Right cardiac atrium (tissue), 5 donors: ENCODE results near the gene NDUFB10. TPM values are rescaled to one million over a fixed set of nuclear protein-coding genes. Genes with fewer than 3 reads are reported as not detected.
"Not testable (repeated sequence)": the region's sequence is repeated elsewhere in the genome, so short reads cannot be mapped to it uniquely, and the experiment has no call there.

Experiments used
- ATAC-seq, 2 donors: fragments of 200-7000 bp; cut with Tn5 transposase; one replicate each; pipeline versions ENCODE4 v1.8.0 to v1.9.1; 2020; ENCODE audit warnings: moderate library complexity in 2 of 2, mild to moderate bottlenecking in 1 of 2
- DNase-seq, 3 donors: peaks; one replicate each; pipeline ENCODE4 v3.0.0-alpha.2; 2020
- H3K27ac ChIP-seq: one replicate; pipeline ENCODE4 v1.5.1; 2013; ENCODE audit warnings: mild to moderate bottlenecking, low read length, control low read depth, moderate library complexity
- H3K27me3 ChIP-seq: one replicate; pipeline ENCODE4 v1.6.1; 2013; ENCODE audit not compliant: control insufficient read depth, insufficient read depth
- H3K4me1 ChIP-seq: one replicate; pipeline ENCODE4 v1.6.1; 2013; ENCODE audit warnings: low read length; ENCODE audit not compliant: control insufficient read depth, insufficient read depth
- H3K4me3 ChIP-seq: one replicate; pipeline ENCODE4 v1.5.1; 2013; ENCODE audit warnings: low read length, control low read depth
- H3K9me3 ChIP-seq: one replicate; pipeline ENCODE4 v1.6.1; 2013; ENCODE audit warnings: low read length; ENCODE audit not compliant: control insufficient read depth
- WGBS: extraction: QIAGEN DNeasy Blood & Tissue Kit; methylation state at CpG from one replicate; pipeline ENCODE4 v1.1.7; 2013; 5-methylcytosine and 5-hydroxymethylcytosine counted together
- intact Hi-C, 4 donors: fragments of 100-400 bp; cut with DNase I; formaldehyde crosslinking; loops; one replicate each; pipeline versions ENCODE4 v1.11.0 to v1.14.0; 2022 to 2023
- polyA plus RNA-seq: library from polyadenylated mRNA; stranded (reverse); fragments of 200-250 nt; gene quantifications from one replicate; pipeline ENCODE4 v1.2.3, GENCODE V29; 2013
- total RNA-seq, 4 donors: library from RNA; stranded (reverse); fragmentation: NEBNext Ultra II Directional; extraction: Animal tissue kit (Norgen Biotek cat#: 25700); gene quantifications; one replicate each; pipeline ENCODE4 v1.2.1, GENCODE V29; 2021
- donor health status: healthy with polysubstance abuse.
- donor health status: DM: no; HTN: yes; CAD: no.
- donor health status: DM: no; HTN: no; CAD: no.
- donor health status: DM: no; HTN: yes; CAD: no; lungs with severe emphysema.
- donor health status: DM: yes; HTN: yes; CAD: no.

The NDUFB10 gene
- total and polyA plus RNA-seq, 5 donors = 397 to 1,316 (median 478) TPM

DNA sequence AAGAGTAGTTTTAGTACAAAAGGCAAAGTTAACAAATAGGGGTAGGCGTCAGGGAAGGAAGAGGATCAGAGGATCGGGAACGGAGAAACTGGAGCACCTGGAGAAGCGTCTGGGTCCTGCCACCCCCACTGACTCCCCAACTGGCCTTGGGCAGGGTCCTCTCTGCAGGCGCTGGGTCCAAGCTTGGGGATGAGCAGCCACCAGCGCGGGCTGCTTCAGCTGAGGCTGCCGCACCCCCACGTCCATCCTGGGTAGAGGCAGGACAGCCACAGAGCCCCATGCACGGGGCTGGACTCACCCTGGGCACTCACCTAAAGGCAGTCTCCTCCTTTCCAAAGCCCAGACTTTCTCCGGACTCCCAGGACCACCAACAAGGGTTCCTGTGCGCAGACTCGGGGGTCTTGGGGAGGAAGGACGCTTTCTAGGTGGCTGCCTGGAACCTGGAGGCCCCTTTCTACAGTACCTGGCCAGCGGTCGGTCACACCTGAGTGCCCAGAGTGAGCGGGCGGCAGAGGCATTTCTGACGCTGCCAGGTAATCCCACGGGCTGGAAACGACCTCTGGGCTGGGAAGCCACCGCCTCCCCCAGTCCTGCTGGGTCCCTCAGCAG, 42.2 kb upstream of the NDUFB10 start:
- ATAC-seq = no peak
- H3K9me3 ChIP-seq = no peaks in the 10 kb centered on the region
- H3K27me3 ChIP-seq = no peaks in the 10 kb centered on the region
- no peak overlapping the region for H3K27ac ChIP-seq
- no peaks in the 10 kb centered on the region for H3K4me1 ChIP-seq
- no peak overlapping the region for H3K4me3 ChIP-seq
- intact Hi-C loops = no loop called here
- peak in 1 of 3 donors; percentile 16 for DNase-seq
- 6% methylated on average over 22 of the region's 22 CpGs for WGBS

DNA sequence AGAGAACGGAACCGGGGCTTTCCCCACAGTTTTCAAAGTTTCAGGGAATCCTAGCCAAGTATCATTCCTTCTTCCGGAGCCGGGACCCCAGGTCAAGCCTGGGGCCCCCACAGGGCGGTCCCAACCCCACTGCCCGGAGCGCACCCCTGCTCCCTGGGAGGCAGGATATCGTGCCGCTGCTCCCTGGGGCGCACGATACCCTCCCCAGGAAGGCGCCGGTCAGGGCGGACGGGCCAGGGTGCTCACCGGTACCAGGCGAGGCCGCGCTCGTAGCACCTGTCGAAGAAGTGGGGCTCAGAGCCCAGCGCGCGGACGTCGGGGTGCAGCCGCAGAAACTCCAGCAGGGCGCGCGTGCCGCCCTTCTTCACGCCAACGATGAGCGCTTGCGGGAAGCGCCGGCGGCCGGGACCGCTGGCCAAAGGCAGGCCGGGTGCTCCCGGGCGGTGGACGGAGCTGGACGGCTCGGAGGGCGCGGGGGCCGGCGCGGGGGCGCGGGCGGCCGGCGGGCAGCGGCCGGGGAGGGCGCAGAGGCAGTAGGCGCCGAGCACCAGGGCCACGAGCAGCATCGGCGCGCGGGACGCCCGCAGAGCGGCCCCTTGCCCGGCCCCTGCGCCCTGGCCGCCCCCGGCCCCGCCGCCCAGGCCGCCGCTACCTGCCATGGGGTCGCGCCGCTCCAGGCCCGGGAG, 41.5 kb upstream of the NDUFB10 start:
- Histone ChIP-seq H3K4me1 (no peaks in the 10 kb centered on the region), H3K9me3 (no peaks in the 10 kb centered on the region), H3K4me3 (peak overlapping the region; percentile 2), H3K27me3 (no peaks in the 10 kb centered on the region), H3K27ac (no peak overlapping the region)
- intact Hi-C loops = no loop called here
- ATAC-seq (no peak), DNase-seq (peak in 1 of 3 donors; percentile 13)
- WGBS = 2% methylated on average over 79 of the region's 81 CpGs

DNA sequence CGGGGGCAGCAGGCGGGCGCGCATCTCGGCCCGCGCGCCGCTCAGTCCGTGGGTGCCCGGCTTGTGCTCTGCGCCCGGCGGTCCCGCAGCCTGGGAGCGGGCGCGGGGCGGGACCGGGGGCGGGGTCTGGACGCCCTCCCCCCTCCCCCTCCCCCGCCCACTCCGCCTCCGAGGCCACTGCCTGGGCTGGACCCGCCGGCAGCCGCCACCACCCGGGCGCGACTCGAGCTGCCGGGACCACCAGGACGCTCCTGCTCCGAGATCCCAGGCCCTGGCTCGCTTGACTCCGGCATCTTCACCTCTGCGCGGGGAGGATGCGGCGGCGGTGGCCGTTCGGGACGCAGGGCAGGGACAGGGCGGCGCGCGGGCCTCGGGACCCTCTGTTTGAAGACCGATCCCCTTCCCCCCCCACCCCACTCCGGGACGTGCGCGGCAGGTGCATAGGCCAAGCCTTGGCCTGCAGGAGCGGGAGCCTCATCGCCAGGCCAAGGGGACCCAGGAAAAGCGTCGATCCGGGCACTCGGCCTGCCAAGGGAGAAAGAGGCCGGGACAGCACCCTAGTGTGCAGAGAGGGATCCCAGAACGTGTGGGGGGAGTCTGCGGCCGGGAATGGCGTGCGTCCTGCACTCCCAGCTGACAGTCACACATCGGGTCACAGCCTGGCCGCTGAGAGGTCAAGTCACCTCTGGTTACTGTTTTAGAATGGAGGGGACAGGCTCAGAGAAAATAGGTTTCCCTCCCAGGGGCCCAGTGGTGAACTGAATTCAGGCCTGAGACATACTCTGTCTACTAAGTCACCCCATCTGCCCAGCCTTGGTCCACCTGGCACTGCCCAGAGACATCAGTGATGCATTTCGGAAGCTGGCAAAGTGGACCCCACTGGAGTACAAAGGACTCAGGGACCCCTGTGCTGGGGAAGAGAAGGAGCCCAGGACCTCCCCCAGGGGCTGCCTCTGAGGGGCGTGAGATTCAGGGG, 40.7 kb upstream of the NDUFB10 start, which contains the start of gene HS3ST6:
HS3ST6 (minus strand) TSS at position 65 of the 976 bp plus-strand sequence. CDS start 92 bp downstream, outside the sequence.
- intact Hi-C loops = no loop called here
- 3% methylated on average over 69 of the region's 71 CpGs for WGBS
- Histone ChIP-seq H3K27me3 (no peaks in the 10 kb centered on the region), H3K4me3 (peak within 1 kb of the TSS; percentile 2), H3K4me1 (no peaks in the 10 kb centered on the region), H3K9me3 (no peaks in the 10 kb centered on the region), H3K27ac (no peak within 1 kb of the TSS)
- ATAC-seq = no peak
- DNase-seq = peak in 1 of 3 donors; percentile 25

DNA sequence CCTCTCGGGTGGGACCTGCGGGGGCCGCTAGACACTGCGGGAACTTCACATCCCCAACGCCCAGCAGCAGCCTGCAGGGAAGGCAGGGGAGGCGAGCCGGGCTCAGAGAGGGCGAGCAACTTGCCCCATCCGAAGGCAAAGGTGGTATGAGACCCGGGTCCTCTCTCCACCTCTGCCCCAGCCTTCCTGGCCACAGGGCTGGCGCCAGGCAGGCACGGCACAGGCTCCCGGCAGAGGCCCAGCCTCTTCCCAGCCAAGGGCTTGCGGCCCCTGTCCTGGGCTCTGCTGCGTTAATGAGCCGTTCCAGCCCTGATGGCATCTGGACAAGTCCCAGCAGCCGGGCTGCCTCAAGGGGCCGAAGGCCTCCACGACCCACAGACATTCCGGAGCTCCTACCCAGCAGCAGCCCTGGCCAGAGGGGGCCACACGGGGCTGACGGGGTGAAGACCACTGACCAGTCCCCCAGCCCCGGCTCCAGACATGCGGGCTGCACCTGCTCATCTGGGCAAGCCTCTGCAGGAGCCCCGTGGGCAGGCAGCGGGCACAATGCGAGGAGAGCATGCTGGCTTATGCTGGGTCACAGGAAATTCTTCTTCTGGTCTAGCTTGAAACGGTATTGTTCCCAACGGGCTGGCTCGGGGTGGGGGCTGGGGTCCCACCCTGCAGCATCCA, 39.9 kb upstream of the NDUFB10 start:
- intact Hi-C loops = no loop called here
- H3K4me3 ChIP-seq = no peak overlapping the region

DNA sequence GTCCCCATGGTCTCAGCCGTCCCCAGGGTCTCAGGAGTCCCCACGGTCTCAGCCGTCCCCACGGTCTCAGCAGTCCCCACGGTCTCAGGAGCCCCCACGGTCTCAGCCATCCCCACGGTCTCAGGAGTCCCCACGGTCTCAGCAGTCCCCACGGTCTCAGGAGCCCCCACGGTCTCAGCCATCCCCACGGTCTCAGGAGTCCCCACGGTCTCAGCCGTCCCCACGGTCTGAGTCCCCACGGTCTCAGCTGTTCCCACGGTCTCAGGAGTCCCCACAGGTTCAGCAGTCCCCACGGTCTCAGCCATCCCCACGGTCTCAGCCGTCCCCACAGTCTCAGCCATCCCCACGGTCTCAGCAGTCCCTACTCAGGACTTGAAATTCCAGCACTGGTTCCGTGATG, 39.2 kb upstream of the NDUFB10 start:
- H3K4me3 ChIP-seq, H3K27me3 ChIP-seq, ATAC-seq, H3K9me3 ChIP-seq, H3K27ac ChIP-seq, H3K4me1 ChIP-seq: not testable (repeated sequence)
- WGBS = 66% methylated on average over 21 of the region's 21 CpGs
- intact Hi-C loops = loop anchor here in 1 of 4 donors (10.0 kb wide), 1 partner anchor 55 kb away; no protein-coding TSS in a partner anchor
- peak in 1 of 3 donors; percentile 16 for DNase-seq

More for the DNA sequence above, 39.9 kb upstream of the NDUFB10 start:
- H3K27ac ChIP-seq = no peak overlapping the region
- DNase-seq = peak in 1 of 3 donors; percentile 35
- ATAC-seq = no peak
- no peaks in the 10 kb centered on the region for H3K4me1 ChIP-seq
- no peaks in the 10 kb centered on the region for H3K9me3 ChIP-seq
- H3K27me3 ChIP-seq = no peaks in the 10 kb centered on the region
- 31% methylated on average over 30 of the region's 30 CpGs for WGBS

DNA sequence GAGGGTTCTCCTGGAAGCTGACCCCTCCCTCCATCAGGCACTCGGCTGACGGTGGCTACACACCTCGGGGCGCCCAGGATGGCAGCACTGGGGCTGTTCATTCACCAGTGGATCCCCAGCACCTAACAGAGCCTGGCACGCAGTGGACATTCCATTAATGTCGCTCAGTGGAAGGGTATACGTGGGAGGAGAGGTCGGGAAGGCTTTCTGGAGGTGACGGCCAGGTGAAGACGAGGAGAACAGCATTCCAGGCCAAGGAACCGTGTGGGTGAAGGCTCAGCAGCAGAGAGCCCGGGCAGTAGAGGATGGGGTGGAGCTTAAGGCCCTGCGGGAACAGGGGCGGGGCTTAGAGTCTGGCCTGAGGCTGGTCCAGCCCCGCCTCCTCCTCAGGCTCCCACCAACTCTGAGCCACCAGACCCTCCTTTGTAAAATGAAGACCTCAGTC, 38.6 kb upstream of the NDUFB10 start:
- intact Hi-C loops = loop anchor here in 1 of 4 donors (10.0 kb wide), 1 partner anchor 56 kb away; no protein-coding TSS in a partner anchor
- Histone ChIP-seq H3K9me3 (no peaks in the 10 kb centered on the region), H3K4me1 (no peaks in the 10 kb centered on the region), H3K4me3 (no peak overlapping the region), H3K27ac (no peak overlapping the region), H3K27me3 (no peaks in the 10 kb centered on the region)
- DNase-seq (peak in 1 of 3 donors; percentile 46), ATAC-seq (no peak)
- WGBS = 13% methylated on average over 15 of the region's 15 CpGs

DNA sequence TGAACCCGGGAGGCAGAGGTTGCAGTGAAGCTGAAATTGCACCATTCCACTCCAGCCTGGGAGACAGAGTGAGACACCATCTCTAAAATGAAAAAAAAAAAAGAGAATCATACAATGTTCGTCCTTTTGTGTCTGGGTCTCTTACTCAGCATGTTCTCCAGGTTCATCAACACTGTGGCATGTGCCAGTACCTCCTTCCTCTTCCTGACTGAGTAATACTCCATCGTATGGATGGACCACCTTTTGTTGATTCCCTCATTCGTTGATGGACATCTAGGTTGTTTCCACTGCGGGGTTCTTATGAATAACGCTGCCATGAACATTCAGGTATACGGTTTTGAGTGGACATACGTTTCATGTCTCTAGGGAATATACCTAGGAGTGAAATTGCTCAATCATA, 37.0 kb upstream of the NDUFB10 start:
- WGBS = 80% methylated on average over 8 of the region's 8 CpGs
- ATAC-seq (no peak), DNase-seq (no peak)
- Histone ChIP-seq H3K27me3 (no peaks in the 10 kb centered on the region), H3K9me3 (no peaks in the 10 kb centered on the region), H3K4me3 (no peak overlapping the region), H3K4me1 (no peaks in the 10 kb centered on the region), H3K27ac (no peak overlapping the region)
- intact Hi-C loops = loop anchor here in 1 of 4 donors (10.0 kb wide), 1 partner anchor 58 kb away; no protein-coding TSS in a partner anchor

DNA sequence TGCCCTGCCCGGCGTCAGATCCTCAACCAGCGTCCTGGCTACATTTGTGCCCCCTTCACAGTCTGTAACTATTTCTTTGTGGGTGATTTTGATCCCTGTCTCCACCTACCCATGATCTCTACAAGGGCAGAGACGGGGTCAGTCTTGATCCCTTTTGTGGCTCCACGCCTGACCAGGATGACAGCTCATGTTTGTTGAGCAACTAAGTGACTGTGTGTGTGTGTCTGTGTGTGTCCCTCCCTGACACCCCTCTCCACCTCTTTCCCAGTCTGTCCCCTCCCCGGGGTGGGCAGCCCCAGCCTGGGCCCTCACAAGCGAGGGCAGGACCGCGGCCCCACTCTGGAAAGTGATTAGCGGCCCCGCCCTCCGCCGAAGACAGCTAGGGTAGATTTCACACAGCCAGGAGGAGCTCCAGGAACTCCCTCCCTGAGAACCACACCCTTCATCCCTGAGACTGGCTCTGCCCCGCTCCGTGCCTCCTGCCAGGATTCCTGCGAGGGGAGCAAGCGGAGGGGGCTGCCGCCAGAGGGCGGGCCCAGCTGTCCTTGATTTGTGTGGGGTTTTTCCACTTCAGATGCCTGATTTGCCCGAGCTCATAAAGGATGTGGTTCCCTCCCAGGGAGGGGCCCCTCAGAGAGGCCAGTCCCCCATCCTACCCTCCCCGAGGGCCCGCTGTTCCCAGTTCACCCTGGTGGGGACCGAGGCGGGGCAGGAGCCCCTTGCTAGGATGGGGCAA, 35.9 kb upstream of the NDUFB10 start:
- H3K27me3 ChIP-seq = no peaks in the 10 kb centered on the region

DNA sequence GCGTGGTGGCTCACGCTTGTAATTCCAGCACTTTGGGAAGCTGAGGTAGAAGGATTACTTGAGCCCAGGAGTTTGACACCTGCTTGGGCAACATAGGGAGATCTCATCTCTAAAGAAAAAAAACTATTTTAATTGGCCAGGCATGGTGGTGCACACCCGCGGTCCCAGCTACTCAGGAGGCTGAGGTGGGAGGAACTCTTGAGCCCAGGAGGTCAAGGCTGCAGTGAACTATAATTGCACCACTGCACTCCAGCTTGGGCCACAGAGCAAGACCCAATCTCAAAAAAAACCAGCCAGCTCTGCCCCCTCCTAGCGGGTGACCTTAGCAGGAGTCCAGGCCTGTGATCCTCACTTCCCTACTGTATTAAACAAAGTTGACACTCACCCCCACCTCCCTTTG, 35.2 kb upstream of the NDUFB10 start:
- no peak for DNase-seq
- Histone ChIP-seq H3K27me3 (no peaks in the 10 kb centered on the region), H3K4me1 (no peaks in the 10 kb centered on the region), H3K27ac (no peak overlapping the region), H3K9me3 (no peaks in the 10 kb centered on the region), H3K4me3 (no peak overlapping the region)
- WGBS = 63% methylated on average over 5 of the region's 5 CpGs
- intact Hi-C loops = loop anchor here in 1 of 4 donors (10.0 kb wide), 1 partner anchor 59 kb away; no protein-coding TSS in a partner anchor
- no peak for ATAC-seq

More for the DNA sequence above, 35.9 kb upstream of the NDUFB10 start:
- intact Hi-C loops = loop anchor here in 1 of 4 donors (10.0 kb wide), 1 partner anchor 59 kb away; no protein-coding TSS in a partner anchor
- Histone ChIP-seq H3K9me3 (no peaks in the 10 kb centered on the region), H3K27ac (no peak overlapping the region), H3K4me1 (no peaks in the 10 kb centered on the region), H3K4me3 (no peak overlapping the region)
- ATAC-seq (peak; percentile 60 to 88), DNase-seq (peak in 2 of 3 donors; percentile 58 to 72)
- 11% methylated on average over 24 of the region's 24 CpGs for WGBS
